Central memory CD8-positive, alpha-beta T cell (primary cell): ENCODE data around the gene SLC12A8.
A peak's percentile ranks its signal among the peaks of the same experiment; 100 is the strongest.

Source experiments
- ATAC-seq: fragments of 150-1000 bp; cut with Tn5 transposase; replicated peaks from 2 replicates; pipeline ENCODE4 v1.10.0; 2022; ENCODE audit warnings: mild to moderate bottlenecking, moderate FRiP score, moderate number of reproducible peaks; ENCODE audit not compliant: poor library complexity, severe bottlenecking; ENCODE audit errors: extremely low read depth
- DNase-seq, 2 donors: peaks; one replicate each; pipeline ENCODE4 v3.0.0; 2021; ENCODE audit warnings: low spot score in 2 of 2
- H3K27ac Mint-ChIP-seq: one replicate; pipeline ENCODE4 v1.8.0; 2022; ENCODE audit warnings: low read depth, mild to moderate bottlenecking, moderate library complexity, mixed read lengths
- H3K27me3 Mint-ChIP-seq: one replicate; pipeline ENCODE4 v1.8.0; 2022; ENCODE audit warnings: mixed read lengths
- H3K36me3 Mint-ChIP-seq: one replicate; pipeline ENCODE4 v1.8.0; 2022; ENCODE audit warnings: mild to moderate bottlenecking, moderate library complexity, mixed read lengths; ENCODE audit not compliant: insufficient read depth
- H3K4me1 Mint-ChIP-seq: one replicate; pipeline ENCODE4 v1.8.0; 2022; ENCODE audit warnings: mixed read lengths
- H3K4me3 Mint-ChIP-seq: one replicate; pipeline ENCODE4 v1.8.0; 2022; ENCODE audit warnings: mild to moderate bottlenecking, moderate library complexity, mixed read lengths
- H3K9me3 Mint-ChIP-seq: one replicate; pipeline ENCODE4 v1.8.0; 2022; ENCODE audit warnings: mixed read lengths

Gene SLC12A8

DNA sequence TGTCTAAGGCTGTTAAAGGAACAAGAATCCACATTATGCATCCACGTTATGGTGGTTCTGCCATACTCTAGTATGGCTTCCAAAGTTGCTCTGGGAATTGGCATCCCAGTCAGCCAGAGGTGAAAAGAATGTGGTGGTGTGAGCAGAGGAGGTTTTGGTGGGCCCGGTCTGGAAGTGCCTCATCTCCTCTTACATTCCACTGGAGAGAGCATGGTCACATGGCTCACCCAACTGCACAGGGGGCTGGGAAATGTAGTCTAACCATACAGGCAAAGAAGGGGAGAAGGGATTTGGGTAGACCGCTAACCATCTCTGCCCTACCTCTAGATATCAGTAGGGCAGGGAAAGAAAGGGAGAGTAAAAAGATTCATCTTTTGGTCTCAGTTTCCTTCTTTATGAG is 153.6 kb downstream of the SLC12A8 start:
- H3K27ac Mint-ChIP-seq = no peak overlapping the region
- H3K27me3 Mint-ChIP-seq = peaks cover 28% of the 10 kb centered on the region
- DNase-seq (no peak), ATAC-seq (no peak)
- no peak overlapping the region for H3K4me3 Mint-ChIP-seq
- peaks cover 12% of the 10 kb centered on the region for H3K4me1 Mint-ChIP-seq
- H3K9me3 Mint-ChIP-seq = no peaks in the 10 kb centered on the region
- H3K36me3 Mint-ChIP-seq = peaks cover 3% of the 10 kb centered on the region

DNA sequence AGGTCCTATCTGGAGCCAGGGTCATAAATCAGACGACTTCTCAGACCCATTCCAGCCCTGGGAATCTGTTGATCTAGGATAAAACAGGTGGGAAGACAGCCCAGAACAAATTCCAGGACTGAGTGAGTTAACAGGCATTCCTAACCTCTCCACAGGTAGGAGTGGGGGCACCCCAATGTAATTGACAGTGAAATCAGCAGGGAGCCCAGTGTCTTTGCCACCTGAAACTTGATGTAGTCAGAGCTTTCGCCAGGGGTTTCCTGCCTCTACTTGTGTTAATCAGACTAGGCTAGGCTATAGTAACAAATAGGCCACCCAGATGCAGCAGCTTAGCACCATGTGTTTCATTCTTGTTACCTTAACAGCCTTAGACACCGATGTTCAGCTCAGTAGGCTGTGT is 154.0 kb downstream of the SLC12A8 start:
- no peak overlapping the region for H3K4me3 Mint-ChIP-seq
- no peak for DNase-seq
- no peak for ATAC-seq
- peaks cover 5% of the 10 kb centered on the region for H3K36me3 Mint-ChIP-seq
- peaks cover 16% of the 10 kb centered on the region for H3K4me1 Mint-ChIP-seq
- peaks cover 24% of the 10 kb centered on the region for H3K27me3 Mint-ChIP-seq
- H3K9me3 Mint-ChIP-seq = no peaks in the 10 kb centered on the region
- no peak overlapping the region for H3K27ac Mint-ChIP-seq

DNA sequence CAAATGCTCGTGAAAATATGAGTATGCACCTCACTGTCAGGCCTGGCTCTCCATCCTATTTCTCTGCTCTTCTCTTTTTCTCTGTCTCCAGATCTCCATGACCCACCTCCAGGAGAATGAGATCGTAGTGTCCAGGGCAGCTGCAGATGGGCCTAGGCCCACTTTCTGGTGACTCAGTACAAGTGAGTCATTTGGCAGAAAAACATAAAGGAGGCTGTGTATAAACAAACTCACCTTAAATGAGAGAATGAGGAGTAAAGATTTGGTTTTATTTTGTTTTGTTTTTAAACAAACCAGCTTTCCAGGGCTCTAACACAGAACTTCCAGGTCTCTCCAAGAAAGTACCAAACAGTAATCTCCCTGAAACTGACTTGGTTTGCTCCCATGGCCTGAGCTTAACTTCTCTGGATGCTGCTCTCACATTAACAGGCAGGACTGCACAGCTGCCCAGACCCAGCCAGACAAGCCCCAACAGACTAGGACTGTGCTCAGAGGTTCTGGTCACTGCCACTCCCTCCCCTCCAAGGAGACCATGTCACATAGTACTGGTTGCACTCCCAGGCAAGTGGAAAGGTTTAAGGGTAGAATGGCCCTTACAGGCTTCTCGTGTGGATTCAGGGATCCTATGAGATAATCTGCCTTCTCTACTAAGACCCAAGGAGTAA is 155.2 kb downstream of the SLC12A8 start:
- Mint-ChIP-seq H3K9me3 (no peaks in the 10 kb centered on the region), H3K27me3 (peaks cover 20% of the 10 kb centered on the region), H3K36me3 (peaks cover 5% of the 10 kb centered on the region), H3K4me3 (peak overlapping the region; percentile 36), H3K27ac (no peak overlapping the region), H3K4me1 (peaks cover 28% of the 10 kb centered on the region)
- ATAC-seq (no peak), DNase-seq (no peak)

DNA sequence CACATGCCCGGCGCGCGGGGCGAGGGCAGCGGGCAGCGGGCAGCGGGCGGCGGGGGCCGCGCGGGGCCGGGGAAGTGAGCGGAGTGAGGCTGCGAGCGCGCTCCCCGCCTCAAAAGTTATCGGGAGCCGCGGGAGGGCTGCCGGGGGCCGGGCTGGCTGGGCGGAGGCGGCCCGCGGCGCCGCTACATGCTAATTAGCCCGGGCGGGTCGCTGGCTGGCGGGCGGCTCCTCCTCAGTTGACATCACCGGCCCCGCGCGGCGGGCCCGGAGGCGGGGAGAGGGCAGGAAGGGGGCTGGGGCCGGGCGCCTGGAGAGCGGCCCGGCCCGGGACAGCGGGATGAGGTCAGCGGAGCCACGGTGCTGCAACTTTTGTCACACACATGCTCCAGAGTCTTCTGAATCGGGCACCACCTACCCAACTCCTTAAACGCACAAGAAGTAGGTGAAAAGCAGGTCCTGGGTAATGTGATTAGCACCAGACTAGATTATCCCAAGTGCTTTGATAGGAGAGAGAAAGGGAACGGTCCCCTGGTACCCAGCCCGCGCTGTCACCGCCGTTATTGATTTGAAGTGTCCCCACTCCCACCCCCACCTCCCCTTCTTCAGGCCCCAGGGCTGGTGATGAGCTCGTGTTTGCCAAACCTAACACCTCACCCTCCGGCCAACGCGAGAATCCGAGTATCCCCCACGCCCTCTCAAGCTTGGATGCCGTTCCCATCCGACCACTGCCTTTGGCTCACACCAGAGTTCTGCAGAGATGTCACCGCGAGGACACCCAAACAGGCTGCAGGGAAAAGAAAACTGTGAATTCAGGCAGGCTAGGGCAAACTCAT is 156.4 kb downstream of the SLC12A8 start, which contains the start of gene HEG1:
HEG1 (minus strand) TSS at position 85 of the 833 bp plus-strand sequence. CDS start 107 bp downstream, outside the sequence.
- Mint-ChIP-seq H3K27ac (peak within 1 kb of the TSS; percentile 80), H3K36me3 (peaks cover 11% of the 10 kb centered on the region), H3K9me3 (no peaks in the 10 kb centered on the region), H3K4me1 (peaks cover 40% of the 10 kb centered on the region), H3K4me3 (peak within 1 kb of the TSS; percentile 99), H3K27me3 (peaks cover 14% of the 10 kb centered on the region)
- ATAC-seq = peak; percentile 58
- peak; percentile 48 to 50 for DNase-seq

DNA sequence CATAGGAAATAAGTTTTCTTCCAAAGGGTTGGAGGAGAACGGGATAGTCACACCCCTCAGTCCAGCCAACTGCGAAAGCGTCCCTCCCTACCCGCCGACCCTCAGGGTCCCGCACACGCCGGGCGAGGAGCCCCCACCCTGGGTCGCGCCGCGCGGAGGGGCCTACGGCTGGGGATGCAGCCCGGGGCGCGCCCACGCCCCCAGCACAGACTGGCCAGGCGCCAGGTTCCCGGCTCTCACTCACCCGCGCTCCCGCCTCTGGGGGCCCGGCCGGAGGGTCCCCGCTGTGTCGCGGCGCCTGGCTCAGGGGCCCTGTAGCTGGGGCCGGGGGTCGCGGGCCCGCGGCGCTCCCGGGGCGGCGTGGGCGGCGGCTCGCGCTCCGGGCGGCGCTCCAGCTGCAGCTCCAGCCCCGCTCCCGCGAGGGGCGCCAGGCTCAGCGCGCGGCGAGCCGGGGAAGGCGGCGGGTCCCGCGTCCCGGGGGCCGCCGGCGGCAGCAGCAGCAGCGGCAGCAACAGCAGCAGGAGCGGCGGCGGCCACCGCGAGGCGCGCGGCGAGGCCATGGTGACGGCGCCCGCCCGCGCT is 157.1 kb downstream of the SLC12A8 start:
- peaks cover 11% of the 10 kb centered on the region for H3K36me3 Mint-ChIP-seq
- DNase-seq (no peak), ATAC-seq (peak; percentile 5)
- H3K27ac Mint-ChIP-seq = peak overlapping the region; percentile 80
- H3K4me3 Mint-ChIP-seq = peak overlapping the region; percentile 99
- peaks cover 45% of the 10 kb centered on the region for H3K4me1 Mint-ChIP-seq
- no peaks in the 10 kb centered on the region for H3K9me3 Mint-ChIP-seq
- peaks cover 7% of the 10 kb centered on the region for H3K27me3 Mint-ChIP-seq

DNA sequence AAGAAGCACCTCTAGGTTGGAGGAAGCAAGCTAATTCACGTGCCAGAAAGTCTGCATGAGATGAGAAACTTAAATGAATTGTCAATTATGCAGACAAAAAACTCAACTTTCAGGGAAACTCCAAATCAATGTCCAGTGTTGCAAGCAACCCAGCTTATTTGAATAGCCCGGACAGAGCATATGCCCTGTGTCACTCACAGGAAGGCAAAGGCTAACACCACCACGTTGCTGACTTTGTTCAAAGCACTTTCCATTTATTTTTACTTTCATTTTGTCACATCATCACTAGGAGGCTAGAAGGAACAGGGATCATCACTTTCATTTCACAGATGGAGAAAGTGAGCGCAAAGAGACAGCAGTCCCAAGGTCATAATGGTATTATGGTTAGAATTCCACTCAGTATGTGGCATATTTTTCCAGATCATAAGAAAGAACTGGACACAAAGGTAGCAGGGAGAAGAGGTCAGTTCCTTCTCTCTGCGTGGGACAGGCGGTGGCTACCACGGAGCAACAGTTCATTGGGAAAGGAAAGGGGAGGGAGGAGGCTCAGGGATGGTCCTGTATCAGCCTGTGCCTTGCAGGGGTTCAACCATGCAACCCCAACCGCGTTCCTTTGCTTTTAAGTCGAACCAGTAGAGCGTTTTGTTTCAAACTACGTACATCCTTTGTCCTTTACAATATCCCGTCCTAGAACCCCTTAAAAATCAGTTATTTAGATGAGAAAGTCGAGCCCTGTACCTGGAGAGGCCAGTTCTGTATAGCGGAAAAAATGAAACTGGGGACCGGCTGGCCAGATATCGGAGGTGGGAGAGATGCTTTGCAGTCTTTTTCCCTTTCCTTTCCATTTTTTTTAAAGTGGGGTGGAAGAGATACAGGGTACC is 157.9 kb downstream of the SLC12A8 start:
- peak; percentile 22 for ATAC-seq
- peak overlapping the region; percentile 99 for H3K4me3 Mint-ChIP-seq
- no peaks in the 10 kb centered on the region for H3K9me3 Mint-ChIP-seq
- no peaks in the 10 kb centered on the region for H3K27me3 Mint-ChIP-seq
- H3K36me3 Mint-ChIP-seq = peaks cover 11% of the 10 kb centered on the region
- H3K4me1 Mint-ChIP-seq = peaks cover 50% of the 10 kb centered on the region
- DNase-seq = no peak
- peak overlapping the region; percentile 80 for H3K27ac Mint-ChIP-seq

DNA sequence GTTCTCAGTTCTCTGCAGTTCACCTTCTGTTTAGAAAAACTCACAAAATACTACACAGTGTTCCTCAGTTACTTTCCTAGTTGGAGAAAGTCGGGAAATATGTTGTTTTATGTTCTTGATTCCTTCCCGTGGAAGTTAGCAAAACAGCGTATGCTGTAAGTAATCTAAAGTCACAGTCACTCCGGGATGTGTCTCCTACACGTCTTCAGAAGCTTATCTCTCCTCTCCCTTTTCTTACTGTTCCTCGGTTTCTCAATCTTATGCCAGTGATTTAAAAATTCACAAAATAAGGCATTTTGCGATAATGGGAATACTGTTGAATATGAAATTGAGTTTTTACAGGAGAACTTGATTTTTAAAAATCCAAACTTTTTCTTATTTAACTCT is 158.5 kb downstream of the SLC12A8 start:
- Mint-ChIP-seq H3K4me1 (peaks cover 56% of the 10 kb centered on the region), H3K4me3 (peak overlapping the region; percentile 99), H3K36me3 (peaks cover 14% of the 10 kb centered on the region), H3K27ac (peak overlapping the region; percentile 80), H3K27me3 (no peaks in the 10 kb centered on the region), H3K9me3 (no peaks in the 10 kb centered on the region)
- ATAC-seq = no peak
- DNase-seq = no peak

DNA sequence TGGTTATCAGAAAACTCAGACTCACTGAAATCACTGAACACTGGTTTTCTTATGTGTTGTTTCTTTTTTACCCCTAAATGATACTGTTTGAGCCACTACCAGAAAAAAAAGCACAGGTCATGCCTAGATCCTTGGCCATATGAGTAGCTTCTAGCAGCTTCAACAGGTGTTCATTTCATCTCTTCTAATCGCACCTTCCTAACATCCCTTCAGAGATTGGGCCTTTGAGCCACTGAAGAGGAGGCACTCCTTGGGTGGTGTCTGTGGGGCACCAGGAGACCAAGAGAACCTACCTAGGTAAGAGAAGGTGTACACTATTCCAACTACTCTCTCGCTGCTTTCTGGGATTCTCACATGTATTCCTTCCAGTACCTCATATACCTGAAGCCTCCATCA is 159.2 kb downstream of the SLC12A8 start:
- Mint-ChIP-seq H3K4me3 (peak overlapping the region; percentile 99), H3K4me1 (peaks cover 62% of the 10 kb centered on the region), H3K36me3 (peaks cover 16% of the 10 kb centered on the region), H3K27me3 (no peaks in the 10 kb centered on the region), H3K9me3 (no peaks in the 10 kb centered on the region), H3K27ac (peak overlapping the region; percentile 80)
- DNase-seq (no peak), ATAC-seq (no peak)

DNA sequence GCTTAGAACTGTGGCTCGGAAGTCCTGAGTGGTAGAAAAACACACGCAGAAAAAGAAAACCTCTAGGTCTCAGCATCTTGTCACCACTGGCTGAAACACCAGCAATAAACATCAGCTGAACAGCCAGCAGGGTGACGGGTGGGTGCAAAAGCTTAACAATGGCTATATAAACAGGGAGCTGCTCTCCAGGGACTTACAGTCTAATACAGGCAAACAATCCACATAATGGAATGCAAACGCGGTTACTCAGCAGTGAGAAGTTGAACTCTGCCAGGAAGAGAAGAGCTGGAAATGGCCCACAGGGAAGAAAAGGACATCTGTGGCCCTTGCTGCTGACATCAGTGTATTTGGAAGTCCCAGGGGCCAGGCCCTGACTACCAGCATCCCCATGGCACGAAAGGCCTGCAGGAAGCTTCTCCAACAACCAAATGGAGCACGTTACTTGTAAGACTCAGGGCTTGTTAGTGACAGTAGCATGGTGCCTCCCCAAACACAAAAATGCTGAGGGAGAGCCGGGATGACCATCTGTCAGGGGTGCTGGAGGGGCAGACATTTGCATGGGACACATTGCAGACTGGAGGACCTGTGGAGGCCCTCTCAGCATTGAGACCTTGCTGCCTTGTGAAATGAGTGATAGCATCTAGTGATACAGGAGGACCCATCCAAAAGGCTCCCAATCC is 159.8 kb downstream of the SLC12A8 start:
- Mint-ChIP-seq H3K4me3 (peak overlapping the region; percentile 99), H3K36me3 (peaks cover 16% of the 10 kb centered on the region), H3K27me3 (no peaks in the 10 kb centered on the region), H3K27ac (peak overlapping the region; percentile 80), H3K9me3 (no peaks in the 10 kb centered on the region), H3K4me1 (peaks cover 68% of the 10 kb centered on the region)
- no peak for ATAC-seq
- DNase-seq = no peak

DNA sequence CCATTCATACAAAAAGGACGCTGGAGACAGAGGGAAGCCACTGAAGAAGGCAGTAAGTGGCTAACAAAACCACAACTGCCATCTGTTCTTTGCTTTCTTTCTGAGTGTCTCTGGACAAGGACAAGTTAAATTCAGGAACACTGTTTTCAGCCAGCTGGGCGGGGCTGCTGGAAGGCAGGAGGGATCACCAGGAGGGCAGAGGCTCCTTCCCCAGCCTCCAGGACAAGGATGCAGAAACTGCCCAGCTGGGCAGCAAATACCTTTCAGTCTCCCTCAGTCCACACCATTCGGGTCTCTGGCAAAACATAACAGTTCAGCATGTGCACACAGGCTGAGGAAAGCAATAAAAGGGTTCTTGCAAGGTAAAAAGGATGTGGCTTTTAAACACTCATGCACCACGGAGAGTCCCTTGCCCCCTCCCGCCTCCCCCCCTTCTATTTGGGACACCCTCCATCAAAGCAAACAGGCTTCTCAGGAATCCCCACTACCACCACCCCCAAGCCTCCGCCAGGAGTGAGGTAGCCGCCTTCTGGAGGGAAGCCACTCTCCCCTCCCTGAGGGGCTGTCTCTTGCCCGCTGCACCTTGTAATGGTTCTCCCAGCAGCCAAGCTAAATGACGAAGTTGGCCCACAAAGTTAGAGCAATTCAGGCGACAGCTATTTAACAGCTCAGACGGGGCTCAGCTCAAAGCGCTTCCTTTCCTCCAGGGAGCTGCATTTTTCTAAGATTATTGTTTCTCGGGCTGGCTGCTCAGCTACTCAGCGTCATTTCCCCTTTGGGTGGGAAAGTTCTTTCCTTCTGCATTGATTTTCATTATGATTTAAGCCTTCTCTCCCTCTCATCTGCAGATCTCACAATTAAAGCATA is 160.6 kb downstream of the SLC12A8 start:
- DNase-seq = peak; percentile 42 to 54
- H3K4me1 Mint-ChIP-seq = peaks cover 71% of the 10 kb centered on the region
- no peaks in the 10 kb centered on the region for H3K9me3 Mint-ChIP-seq
- H3K27me3 Mint-ChIP-seq = no peaks in the 10 kb centered on the region
- H3K27ac Mint-ChIP-seq = peak overlapping the region; percentile 80
- peak overlapping the region; percentile 99 for H3K4me3 Mint-ChIP-seq
- ATAC-seq = peak; percentile 72
- H3K36me3 Mint-ChIP-seq = peaks cover 16% of the 10 kb centered on the region

DNA sequence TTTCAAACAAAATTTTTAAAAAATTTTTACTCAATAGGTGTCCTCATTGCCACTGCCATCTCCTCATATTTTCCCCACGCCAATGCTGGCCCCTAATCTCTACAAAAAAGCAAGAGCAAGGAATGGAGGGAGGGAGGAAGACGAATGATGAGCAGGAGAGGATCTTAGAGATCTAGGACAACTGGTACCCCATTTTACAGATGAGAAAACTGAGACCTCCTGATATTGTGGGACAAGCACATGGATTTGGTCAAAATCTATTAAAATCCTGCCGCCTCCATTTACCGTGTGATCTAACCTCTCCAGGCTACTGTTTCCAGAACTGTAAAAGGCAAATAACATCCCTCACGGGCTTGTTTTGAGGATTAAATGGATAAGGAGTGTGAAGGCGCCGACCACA is 161.3 kb downstream of the SLC12A8 start:
- no peaks in the 10 kb centered on the region for H3K27me3 Mint-ChIP-seq
- peak overlapping the region; percentile 80 for H3K27ac Mint-ChIP-seq
- DNase-seq (no peak), ATAC-seq (no peak)
- peak overlapping the region; percentile 99 for H3K4me3 Mint-ChIP-seq
- no peaks in the 10 kb centered on the region for H3K9me3 Mint-ChIP-seq
- H3K36me3 Mint-ChIP-seq = peaks cover 16% of the 10 kb centered on the region
- peaks cover 71% of the 10 kb centered on the region for H3K4me1 Mint-ChIP-seq
